Upper lobe of left lung (tissue), 4 donors: ENCODE data around the gene ADNP2.

Experiments
- CTCF ChIP-seq, 6 experiments: fragments of 450-650 bp in 4 of 6; fragments of 200-600 bp in 2 of 6; sonication (generic) in 2 of 6; IDR thresholded peaks; one replicate each; pipeline ENCODE4 v1.5.1; 2016 to 2019; ENCODE audit warnings: antibody characterized with exemption in 6 of 6
- EP300 ChIP-seq, 4 donors: sonication (generic); formaldehyde crosslinking; IDR thresholded peaks; one replicate each; pipeline ENCODE4 v1.5.1; 2017; ENCODE audit warnings: antibody characterized with exemption in 4 of 4, control low read depth in 2 of 4
- POLR2AphosphoS5 ChIP-seq, 2 donors: sonication (generic); formaldehyde crosslinking; IDR thresholded peaks; one replicate each; pipeline ENCODE4 v1.5.1; 2017; ENCODE audit warnings: antibody characterized with exemption in 2 of 2

GRCh38 chr18:80068571-80069272, 40.3 kb upstream of the ADNP2 start:
- no peak for TF ChIP-seq POLR2AphosphoS5 (IDR thresholded peaks at IDR 0.05)
- TF ChIP-seq CTCF (IDR thresholded peaks at IDR 0.05): no peak
- TF ChIP-seq EP300 (IDR thresholded peaks at IDR 0.05): no peak
